Lower lobe of right lung (tissue), 2 donors: ENCODE data around the gene KCNQ5. TPM values are rescaled to one million over a fixed set of nuclear protein-coding genes. Genes with fewer than 3 reads are reported as not detected.

Source experiments
- ATAC-seq, 2 donors: fragments of 200-7000 bp; cut with Tn5 transposase; one replicate each; pipeline ENCODE4 v1.9.1; 2020 to 2022; ENCODE audit warnings: mild to moderate bottlenecking in 2 of 2, moderate library complexity in 2 of 2
- DNase-seq: peaks from one replicate; pipeline ENCODE4 v3.0.0-alpha.2; 2020
- H3K27ac ChIP-seq: fragments of 200-600 bp; one replicate; pipeline ENCODE4 v1.8.0; 2022
- H3K27me3 ChIP-seq: fragments of 200-600 bp; one replicate; pipeline ENCODE4 v1.8.0; 2022; ENCODE audit warnings: low read depth
- H3K36me3 ChIP-seq: fragments of 200-600 bp; one replicate; pipeline ENCODE4 v1.8.0; 2022; ENCODE audit warnings: mild to moderate bottlenecking
- H3K4me1 ChIP-seq: fragments of 200-600 bp; one replicate; pipeline ENCODE4 v1.8.0; 2022
- H3K4me3 ChIP-seq: fragments of 200-600 bp; one replicate; pipeline ENCODE4 v1.8.0; 2022; ENCODE audit warnings: mild to moderate bottlenecking
- H3K9me3 ChIP-seq: fragments of 200-600 bp; one replicate; pipeline ENCODE4 v1.8.0; 2022
- CTCF ChIP-seq: fragments of 200-600 bp; IDR thresholded peaks from one replicate; pipeline ENCODE4 v1.8.0; 2022; ENCODE audit warnings: antibody characterized with exemption, mild to moderate bottlenecking
- intact Hi-C: fragments of 100-400 bp; cut with DNase I; formaldehyde crosslinking; loops from one replicate; pipeline ENCODE4 v1.11.0; 2022
- total RNA-seq: library from RNA; stranded (reverse); fragmentation: NEBNext Ultra II Directional; extraction: Animal tissue kit (Norgen Biotek cat#: 25700); gene quantifications from one replicate; pipeline ENCODE4 v1.2.1, GENCODE V29; 2021
- donor health status: DM: no; HTN: yes; CAD: no; lungs with severe emphysema.

The KCNQ5 gene
- total RNA-seq, 1 donor from 2014 or later, result 0.35 TPM

GRCh38 chr6:72647489-72647888 is 25.6 kb downstream of the KCNQ5 start:
- TF ChIP-seq CTCF, result no peak
- intact Hi-C loops, result no loop called here
- H3K9me3 ChIP-seq, result no peaks in the 10 kb centered on the region
- H3K36me3 ChIP-seq, result no peaks in the 10 kb centered on the region
- no peaks in the 10 kb centered on the region for H3K4me1 ChIP-seq
- ATAC-seq, result no peak
- no peaks in the 10 kb centered on the region for H3K27me3 ChIP-seq
- DNase-seq, result no peak
- H3K4me3 ChIP-seq, result no peak overlapping the region
- no peak overlapping the region for H3K27ac ChIP-seq

GRCh38 chr6:72649032-72649984 is 27.4 kb downstream of the KCNQ5 start:
- ATAC-seq (no peak), DNase-seq (no peak)
- intact Hi-C loops, result no loop called here
- Histone ChIP-seq H3K36me3 (no peaks in the 10 kb centered on the region), H3K27me3 (no peaks in the 10 kb centered on the region), H3K9me3 (no peaks in the 10 kb centered on the region), H3K4me1 (no peaks in the 10 kb centered on the region), H3K4me3 (no peak overlapping the region), H3K27ac (no peak overlapping the region)
- no peak for TF ChIP-seq CTCF

- Histone ChIP-seq H3K36me3 (no peaks in the 10 kb centered on the region), H3K27me3 (no peaks in the 10 kb centered on the region), H3K4me1 (no peaks in the 10 kb centered on the region), H3K27ac (no peak overlapping the region), H3K9me3 (no peaks in the 10 kb centered on the region), H3K4me3 (no peak overlapping the region)
- intact Hi-C loops, result no loop called here
- DNase-seq, result no peak
- ATAC-seq, result no peak
- TF ChIP-seq CTCF, result no peak
Observed at GRCh38 chr6:72650081-72650745, 28.3 kb downstream of the KCNQ5 start.

- intact Hi-C loops, result no loop called here
- TF ChIP-seq CTCF, result no peak
- no peak for DNase-seq
- Histone ChIP-seq H3K27ac (no peak overlapping the region), H3K4me3 (no peak overlapping the region), H3K36me3 (no peaks in the 10 kb centered on the region), H3K9me3 (no peaks in the 10 kb centered on the region), H3K4me1 (no peaks in the 10 kb centered on the region), H3K27me3 (no peaks in the 10 kb centered on the region)
- no peak for ATAC-seq
Observed at GRCh38 chr6:72651174-72651573, 29.3 kb downstream of the KCNQ5 start.

GRCh38 chr6:72651967-72652956 is 30.4 kb downstream of the KCNQ5 start:
- DNase-seq (no peak), ATAC-seq (no peak)
- no peak for TF ChIP-seq CTCF
- no peaks in the 10 kb centered on the region for H3K27me3 ChIP-seq
- H3K4me1 ChIP-seq, result no peaks in the 10 kb centered on the region
- no peak overlapping the region for H3K27ac ChIP-seq
- H3K4me3 ChIP-seq, result no peak overlapping the region
- H3K36me3 ChIP-seq, result no peaks in the 10 kb centered on the region
- no peaks in the 10 kb centered on the region for H3K9me3 ChIP-seq
- intact Hi-C loops, result no loop called here
